ENCODE results near the gene ORM1.
"Not testable (repeated sequence)": the region's sequence is repeated elsewhere in the genome, so short reads cannot be mapped to it uniquely, and the experiment has no call there.

Gene ORM1

DNA sequence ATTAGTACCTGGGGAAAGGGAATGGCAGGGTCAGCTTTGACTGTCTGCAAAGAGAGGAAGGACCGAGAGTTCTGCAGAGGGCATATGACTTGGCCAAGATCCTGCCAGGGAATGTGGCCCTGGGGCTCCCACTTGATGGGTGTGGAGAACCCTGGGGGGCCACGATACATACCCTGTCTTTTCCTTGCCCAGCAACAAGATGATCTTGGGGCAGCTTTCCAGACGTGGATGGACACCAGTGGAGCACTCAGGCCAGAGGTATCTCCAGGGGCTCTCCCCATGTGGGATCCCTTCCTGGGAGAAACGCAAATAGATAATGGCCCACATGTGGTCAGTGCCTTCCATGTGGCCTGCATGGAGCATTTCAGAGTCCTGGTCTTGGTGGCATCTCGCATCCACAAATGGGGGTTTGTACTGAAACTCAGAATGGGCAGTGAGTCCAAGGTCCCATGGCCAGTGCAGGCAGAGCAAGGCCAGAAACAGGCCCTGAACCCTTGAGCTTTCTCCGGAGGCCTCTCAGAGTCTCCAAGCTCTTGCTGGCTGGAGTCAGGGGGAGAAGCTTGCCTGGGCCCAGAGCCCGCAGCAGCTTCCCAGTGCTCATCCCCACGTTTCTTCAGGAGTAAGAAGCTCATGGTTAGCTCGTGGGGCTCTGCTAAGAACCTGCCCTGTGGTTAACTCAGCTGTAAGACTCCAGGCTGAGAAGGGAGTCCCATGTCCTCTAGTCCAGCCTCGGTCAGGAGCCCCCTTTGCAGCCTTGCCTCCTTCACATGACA lies 18.3 kb upstream of the ORM1 start:
- DNase-seq, result no peak

DNA sequence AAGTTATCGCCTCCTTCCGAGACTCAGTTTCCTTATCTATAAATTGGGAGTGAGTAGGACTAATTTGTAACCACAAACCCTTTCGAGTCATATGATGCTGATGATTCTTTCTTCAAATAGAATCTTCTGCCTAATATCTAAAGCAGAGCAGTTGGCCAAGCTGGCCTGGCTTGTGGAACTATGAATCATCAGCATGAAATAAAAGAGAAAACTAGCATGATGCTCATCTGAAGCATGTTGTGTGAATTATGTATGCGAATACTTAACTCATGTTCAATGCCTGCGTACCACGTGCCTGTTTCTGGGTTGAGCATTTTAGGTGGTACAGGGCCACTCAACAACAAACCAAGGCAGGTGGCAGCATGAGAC lies 15.0 kb upstream of the ORM1 start:
- DNase-seq, result no peak

DNA sequence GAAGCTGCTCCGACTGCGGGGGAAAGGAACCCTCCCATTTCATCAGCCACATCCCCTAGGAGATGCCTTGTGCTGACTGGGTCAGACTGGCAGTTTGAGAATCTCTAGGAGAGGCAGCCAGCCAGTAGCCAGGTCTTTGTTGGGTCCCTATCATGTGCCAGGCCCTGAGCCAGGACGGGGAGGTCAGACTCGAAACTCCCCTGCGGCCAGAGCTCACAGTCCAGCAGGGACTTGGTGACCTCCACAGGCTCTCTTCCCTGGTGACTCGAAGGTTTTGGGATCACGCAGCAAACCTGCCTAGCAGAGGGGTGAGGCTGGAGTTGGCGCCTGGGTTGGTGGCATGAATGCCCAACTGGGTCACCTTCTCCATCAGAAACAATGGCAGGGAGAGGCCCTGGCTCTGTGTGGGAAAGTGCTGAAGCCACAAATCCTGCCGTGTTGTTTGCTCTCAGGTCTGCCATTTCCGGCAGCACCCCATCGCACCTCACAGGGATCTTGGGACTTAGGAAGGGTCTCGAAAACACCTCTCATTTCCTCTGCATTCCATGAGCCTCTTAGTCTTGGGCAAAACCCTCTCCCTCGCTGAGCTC lies 14.4 kb upstream of the ORM1 start:
- DNase-seq, result no peak

DNA sequence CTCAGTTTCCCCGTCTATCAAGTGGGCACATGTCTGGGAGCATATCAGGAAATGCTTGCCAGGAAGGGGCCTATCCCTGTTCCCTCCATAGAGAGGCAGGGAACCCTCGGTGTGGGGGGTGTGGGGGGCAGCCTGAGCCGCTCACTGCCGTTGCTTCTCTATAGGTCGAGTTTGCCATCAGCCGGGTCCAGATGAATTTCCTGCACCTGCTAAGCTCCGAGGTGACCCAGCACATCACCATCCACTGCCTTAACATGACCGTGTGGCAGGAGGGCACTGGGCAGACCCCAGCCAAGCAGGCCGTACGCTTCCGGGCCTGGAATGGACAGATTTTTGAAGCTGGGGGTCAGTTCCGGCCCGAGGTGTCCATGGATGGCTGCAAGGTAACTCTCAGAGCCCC lies 13.8 kb upstream of the ORM1 start:
- no peak for DNase-seq

DNA sequence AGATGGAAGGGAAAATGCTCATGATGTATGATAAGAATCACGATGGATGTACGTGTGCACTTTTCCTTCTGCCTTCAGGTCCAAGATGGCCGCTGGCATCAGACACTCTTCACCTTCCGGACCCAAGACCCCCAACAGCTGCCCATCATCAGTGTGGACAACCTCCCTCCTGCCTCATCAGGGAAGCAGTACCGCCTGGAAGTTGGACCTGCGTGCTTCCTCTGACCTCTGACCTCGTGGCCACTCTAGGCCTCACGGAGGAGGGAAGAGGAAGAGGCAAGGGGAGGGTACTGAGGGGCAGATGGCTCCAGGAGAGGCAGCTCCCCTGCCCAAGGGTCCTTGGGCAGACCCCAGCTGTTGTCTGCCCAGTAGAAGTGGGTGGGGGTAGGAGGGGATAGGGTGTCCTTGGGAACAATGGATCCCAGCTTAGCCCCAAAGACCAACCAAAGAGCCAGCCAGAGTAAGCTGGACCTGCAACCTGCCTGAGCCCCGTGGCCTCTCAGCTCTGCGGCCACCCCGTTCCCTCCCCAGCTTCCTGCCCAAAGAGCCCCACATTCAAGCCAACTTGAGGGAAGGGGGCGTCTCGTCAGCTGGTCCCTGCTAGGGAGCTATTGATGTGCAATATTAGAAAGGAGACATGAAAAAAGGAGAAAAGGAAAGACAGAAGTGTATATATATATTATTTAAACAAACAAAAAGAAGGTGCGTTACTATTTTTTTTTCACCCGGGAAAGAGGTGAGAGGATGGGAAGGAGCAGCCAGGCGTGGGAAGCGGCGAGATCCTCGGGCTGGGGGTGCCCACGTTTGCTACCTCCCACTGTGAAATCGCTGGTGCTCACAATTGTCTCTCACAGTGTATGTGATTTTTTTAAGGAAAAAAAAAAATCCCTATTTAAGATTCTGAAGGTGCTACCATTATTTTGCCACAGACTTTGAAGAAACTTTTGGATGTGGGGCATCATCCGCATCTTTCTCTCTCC lies 12.1 kb upstream of the ORM1 start:
- no peak for DNase-seq

DNA sequence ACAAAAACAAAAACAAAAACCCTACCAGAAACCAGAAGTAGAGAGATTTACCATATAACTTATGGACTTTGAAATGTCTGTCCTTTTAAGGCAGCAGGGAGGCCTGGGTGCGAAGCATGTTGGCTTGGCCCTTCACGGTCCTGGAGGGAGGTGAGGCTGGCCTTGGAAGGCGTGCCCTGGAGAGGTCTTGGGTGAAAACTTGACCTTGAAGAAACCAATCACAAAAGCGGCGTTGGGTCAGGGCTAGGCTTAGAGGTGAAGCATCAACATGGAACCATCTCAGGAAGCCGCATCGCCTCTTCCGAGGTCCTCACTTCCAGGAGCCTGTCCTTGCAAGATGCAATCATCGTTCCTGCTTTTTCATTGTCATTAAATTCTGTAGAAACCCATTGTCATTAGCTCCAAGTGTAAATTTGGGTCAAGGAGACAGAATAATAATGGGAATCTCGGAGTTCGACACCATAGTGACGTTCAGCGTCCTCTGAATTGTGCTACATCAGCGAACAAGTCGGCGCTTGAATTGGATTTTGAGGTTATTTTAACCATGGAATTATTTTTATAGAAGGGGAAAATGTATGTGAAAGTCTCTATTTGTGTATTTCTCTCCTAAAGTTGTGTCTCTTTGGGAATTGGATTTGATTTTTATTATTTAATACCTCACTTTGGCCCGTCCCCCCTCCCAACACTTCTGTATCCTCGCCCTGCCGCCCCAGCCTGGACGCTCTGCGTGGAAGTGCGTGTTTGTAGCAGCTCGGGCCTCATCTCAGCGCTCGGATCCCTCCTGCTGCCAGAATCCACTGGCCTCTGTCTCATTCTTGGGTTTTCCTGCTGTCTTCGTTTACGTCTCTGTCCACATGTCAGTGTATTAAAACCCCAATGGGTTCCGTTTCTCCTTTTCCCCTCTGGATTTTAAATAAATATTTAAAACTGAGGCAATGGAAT lies 11.1 kb upstream of the ORM1 start:
- no peak for DNase-seq

DNA sequence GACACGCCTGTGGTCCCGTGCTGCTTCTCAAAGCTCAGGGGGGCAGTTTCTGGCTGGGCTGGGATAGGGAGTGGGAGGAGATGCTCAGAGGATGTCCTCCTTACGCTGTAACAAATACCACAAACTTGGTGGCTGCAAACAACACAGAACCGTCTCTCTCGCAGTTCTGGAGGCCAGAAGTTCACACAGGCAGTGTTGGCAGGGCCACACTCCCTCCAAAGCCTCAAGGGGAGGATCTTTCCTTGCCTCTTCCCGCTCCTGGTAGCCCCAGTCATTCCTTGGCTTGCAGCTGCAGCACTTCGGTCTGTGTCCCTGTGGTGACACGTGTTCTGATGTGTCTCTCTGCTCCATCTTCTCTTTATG lies 10.4 kb upstream of the ORM1 start:
- DNase-seq, result no peak

DNA sequence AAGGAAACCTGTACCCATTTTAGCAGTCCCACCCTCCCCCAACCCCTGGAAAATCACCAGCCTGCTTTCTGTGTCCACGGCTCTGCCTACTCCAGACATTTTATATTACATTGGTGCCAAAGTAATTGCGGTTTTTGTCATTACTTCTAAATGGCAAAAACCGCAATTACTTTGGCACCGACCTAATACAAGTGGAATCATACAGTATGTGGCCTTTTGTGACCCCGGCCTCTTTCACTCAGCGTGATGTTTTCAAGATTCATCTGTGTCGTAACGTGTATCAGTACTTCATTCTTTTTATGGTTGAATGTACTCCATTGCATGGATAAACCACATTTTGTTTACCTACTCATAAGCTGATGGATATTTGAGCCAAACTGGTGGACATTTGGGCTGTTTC lies 9.7 kb upstream of the ORM1 start:
- no peak for DNase-seq

DNA sequence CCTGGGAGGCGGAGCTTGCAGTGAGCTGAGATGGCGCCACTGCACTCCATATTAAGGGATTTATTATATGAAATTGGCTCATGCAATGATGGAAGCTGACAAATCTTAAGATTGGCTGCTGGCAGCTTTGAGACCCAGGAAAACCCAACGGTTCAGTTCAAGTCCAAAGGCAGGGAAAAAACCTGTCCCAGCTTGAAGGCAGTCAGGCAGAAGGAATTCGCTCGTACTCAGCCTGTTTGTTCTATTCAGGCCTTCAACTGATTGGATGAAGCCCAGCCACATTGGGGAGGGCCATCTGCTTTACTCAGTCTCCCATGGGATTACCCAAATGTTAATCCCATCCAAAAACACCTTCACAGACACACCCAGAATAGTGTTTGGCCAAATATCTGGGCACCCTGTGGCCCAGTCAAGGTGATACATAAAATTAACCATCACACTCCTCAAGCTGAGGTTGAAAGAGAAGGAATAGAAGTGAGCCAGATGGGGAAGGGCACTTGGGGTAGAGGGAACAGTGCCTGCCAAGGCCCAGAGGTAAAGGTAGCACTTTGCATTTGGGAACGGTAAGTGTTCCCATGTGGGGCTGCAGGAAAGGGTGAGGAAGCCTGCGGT lies 8.5 kb upstream of the ORM1 start:
- DNase-seq, result no peak

DNA sequence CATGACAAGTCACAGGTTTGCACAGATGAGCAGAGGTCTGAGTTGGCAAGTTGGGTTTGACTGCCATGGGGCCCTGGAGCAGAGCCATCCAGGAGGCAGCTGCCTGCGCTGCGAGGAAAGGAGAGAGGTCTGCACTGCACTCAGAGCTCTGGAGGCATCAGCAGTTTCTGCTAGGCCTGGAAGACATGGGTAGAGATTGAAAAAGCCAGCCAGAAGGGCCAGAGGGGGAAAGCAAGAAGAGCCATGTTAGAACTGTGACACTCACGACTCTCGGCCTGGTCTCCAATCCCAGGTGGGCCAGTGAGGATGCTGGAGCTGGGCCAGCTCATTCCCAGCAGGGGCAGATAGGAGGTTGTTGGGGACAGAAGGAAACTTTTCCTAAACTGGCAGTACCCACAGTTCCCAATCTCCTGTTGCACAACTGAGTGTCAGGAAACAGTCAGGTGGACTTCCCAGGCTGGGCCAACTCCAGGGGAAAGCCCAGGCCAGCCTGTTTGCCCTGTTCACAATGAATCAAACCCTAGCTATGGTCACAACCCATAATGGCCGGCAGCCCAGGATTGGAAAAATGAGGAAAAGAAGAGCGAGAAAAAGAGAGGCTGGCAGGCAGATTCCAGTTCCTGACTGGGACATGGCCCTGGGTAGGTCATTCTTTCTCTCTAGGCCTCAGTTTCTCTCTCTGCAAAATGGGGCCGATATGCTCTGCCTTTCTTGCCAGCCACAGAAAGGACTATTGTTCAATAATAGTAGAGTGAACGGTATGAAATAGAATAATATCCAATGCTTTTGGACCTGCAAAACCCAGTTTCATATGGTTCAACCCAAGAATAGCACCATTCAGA lies 7.8 kb upstream of the ORM1 start:
- DNase-seq, result peak in 5 of 51 donors; percentile 11 to 37 (median 24)

DNA sequence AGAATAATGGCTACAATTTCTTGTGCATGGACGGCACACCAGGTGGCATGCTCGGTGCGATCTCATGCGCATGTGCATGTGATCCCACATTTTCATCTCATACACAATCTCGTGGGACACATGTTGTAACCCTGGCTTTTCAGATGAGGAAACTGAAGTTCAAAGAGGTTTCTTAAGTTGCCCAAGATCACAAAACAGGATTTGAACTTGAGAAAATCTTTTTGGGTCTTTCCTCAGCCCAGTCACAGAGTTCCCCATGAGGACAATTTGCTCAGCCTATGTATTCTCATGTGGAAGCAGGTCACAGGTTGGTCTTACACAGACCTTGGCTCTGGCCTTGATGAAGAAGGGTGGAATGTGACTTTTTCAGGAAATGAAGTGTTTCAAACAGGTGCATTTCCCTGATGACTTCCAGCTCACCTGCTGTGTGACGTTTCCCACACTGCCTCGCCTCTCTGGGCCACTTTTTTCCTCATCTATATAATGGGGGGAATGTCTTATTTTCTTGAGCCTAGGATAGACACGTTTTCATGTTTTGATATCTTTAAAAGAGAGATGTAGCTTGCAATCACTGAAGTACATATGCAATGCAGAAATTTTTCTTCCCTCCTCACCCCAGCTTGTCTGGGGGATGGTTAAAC lies 7.1 kb upstream of the ORM1 start:
- DNase-seq, result no peak

DNA sequence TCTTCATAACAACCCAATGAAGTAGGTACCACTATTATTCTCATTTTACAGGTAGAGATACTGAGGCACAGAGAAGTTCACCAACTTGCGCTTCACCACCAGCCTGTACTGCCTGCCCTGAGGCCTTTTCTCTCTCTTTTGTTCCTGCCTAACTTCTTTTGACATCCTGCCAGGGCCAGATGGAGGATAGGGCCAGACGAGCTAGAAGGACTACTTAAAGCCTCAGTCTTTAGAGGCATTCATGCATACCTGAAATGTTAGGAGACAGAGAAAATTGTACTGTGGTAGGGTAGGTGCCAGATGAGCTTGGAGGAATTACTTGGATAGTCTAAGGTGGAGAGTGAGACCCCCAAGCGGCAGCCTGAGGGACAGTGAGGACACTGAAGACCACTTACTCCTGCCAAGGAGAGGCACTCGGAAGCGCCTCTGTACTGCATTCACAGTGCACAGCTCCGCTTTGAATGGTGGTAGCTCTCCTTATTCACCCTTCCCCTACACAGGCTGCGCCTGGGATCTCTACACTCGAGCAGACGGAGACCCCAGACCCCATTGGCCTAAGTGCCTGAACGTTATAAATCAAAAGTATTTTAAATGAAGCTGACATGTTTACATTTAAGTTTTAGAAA lies 6.2 kb upstream of the ORM1 start:
- no peak for DNase-seq

DNA sequence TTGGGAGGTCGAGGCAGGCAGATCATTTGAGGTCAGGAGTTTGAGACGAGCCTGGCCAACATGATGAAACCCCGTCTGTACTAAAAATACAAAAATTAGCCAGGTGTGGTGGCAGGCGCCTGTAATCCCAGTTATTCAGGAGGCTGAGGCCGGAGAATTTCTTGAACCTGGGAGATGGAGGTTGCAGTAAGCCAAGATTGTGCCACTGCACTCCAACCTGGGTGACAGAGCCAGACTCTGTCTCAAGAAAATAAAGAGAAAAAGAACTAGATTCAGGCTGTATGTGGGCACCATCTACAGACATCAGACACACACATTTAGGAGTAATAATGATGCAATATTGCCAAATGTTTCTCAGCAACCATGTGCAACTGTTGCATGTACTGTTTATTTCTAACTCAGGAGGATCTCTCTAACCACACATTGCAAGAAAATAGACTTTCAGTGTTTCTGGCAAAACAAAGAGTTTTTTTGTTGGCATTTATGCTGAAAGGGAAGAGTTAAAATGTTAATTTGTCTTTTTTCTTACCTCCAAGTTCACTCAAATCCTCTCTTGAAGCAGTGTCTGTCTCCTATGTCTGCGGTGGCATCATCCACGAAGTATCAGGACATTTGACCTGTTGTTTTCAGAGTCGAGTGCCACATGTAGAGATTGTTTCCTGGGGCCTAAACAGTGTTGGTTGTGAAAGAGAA lies 5.1 kb upstream of the ORM1 start:
- no peak for DNase-seq

DNA sequence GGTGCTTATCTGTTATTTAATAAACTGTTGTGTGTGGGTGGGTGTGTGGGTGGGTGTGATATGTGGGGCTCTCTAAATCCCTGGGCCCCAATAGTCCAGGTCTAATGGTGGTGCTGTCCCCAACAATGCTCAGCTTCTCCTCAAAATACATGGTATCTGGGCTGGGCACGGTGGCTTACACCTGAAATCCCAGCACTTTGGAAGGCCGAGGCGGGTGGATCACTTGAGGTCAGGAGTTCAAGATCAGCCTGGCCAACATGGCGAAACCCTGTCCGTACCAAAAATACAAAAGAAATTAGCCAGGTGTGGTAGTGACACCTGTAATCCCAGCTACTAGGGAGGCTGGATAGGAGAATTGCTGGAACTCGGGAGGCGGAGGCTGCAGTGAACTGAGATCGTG lies 4.5 kb upstream of the ORM1 start:
- DNase-seq, result no peak

DNA sequence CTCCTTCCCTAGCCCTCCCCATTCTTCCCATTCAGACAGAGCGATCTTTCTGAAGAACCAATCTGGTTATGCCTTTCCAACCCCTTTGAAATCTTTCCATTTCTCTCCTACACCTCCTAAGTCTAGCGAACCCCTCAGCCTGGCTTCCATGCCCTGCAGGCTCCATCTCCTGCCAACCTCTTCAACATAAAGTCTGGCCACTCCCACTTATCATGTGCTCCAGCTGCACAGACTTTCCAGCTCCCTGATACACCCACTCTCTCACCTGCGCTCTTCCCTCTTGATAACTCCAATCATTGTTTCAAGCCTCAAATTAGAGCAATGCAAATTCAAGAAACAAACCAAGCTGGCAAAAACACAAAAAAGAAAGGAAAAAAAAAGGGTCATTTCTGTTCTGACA lies 3.8 kb upstream of the ORM1 start:
- no peak for DNase-seq

DNA sequence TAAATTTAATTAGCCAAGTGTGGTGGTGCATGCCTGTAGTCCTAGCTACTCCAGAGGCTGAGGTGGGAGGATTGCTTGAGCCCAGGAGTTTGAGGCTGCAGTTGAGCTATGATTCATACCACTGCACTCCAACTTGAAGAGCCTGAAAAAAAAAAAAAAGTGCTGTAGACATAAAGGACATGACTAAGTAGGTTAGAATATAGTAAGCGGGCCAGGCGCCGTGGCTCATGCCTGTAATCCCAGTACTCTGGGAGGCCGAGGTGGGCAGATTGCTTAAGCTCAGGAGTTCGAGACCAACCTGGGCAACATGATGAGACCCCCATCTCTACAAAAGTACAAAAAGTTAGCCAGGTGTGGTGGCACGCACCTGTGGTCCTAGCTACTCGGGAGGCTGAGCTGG lies 2.2 kb upstream of the ORM1 start:
- DNase-seq, result not testable (repeated sequence)

DNA sequence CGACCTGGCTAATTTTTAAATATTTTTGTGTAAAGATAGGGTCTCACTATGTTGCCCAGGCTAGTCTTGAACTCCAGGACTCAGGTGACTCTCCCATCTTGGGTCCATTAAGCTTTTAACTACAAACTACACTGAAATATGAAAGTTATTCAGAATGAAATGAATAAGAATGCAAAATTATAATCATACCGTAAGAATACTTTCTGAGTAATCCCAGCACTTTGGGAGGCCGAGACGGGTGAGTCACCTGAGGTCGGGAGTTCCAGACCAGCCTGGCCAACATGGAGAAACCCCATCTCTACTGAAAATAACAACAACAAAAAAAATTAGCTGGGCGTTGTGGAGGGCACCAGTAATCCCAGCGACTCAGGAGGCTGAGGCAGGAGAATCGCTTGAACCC lies 1.1 kb upstream of the ORM1 start:
- no peak for DNase-seq

DNA sequence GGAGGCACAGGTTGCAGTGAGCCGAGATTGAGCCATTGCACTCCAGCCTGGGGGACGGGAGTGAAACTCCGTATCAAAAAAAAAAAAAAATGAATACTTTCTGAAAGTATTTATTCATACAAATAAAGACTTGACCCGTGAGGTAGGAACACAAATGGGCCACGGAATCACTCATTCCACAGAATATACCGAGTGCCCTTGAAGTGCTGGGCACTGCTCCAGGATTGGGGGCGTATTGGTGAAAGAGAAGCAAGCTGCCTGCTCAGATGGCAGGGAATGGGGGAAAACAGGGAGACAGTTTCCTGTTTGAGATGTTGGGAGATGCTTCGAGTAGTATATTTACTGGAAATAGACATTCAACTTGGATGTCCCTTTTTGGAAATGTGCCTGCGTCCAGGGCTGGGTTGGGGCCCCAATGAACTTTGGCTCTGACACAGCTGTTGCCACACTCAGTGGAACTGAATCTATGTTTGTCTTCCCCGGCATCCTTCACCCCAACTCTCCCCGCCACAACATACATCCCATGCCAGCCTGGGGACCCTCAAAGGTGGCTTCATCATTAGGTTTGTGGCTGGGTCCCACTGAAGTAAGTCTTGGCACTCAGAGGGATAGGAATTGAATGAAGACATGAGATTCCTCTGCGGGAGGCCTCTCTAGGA lies 609 bp upstream of the ORM1 start:
- not testable (repeated sequence) for DNase-seq

Measured in hypothalamus (tissue), 51 donors.